Loucy (cell line): ENCODE results near the gene ZDHHC14.
"Not testable (repeated sequence)": the region's sequence is repeated elsewhere in the genome, so short reads cannot be mapped to it uniquely, and the experiment has no call there.

Experiments used
- H2AFZ ChIP-seq: fragments of 200-600 bp; sonication (generic); 2 replicates; pipeline ENCODE4 v1.6.0; 2016; ENCODE audit warnings: antibody characterized with exemption, mild to moderate bottlenecking, low read length, moderate library complexity
- H3F3A ChIP-seq: fragments of 200-600 bp; 2 replicates; pipeline ENCODE4 v1.6.0; 2016; ENCODE audit warnings: antibody characterized with exemption, low read depth, mild to moderate bottlenecking
- H3K27me3 ChIP-seq: fragments of 200-600 bp; sonication (generic); 2 replicates; pipeline ENCODE4 v1.6.1; 2014; ENCODE audit warnings: low read length, mild to moderate bottlenecking; ENCODE audit not compliant: insufficient read depth, poor library complexity, severe bottlenecking
- H3K36me3 ChIP-seq: fragments of 200-600 bp; sonication (generic); 2 replicates; pipeline ENCODE4 v1.6.1; 2016; ENCODE audit warnings: low read length; ENCODE audit not compliant: insufficient read depth
- H3K4me1 ChIP-seq: fragments of 200-600 bp; sonication (generic); 2 replicates; pipeline ENCODE4 v1.5.1; 2014; ENCODE audit warnings: low read length, mild to moderate bottlenecking; ENCODE audit not compliant: insufficient read depth, poor library complexity, severe bottlenecking
- H3K4me2 ChIP-seq: fragments of 200-600 bp; sonication (generic); 2 replicates; pipeline ENCODE4 v1.6.0; 2014; ENCODE audit warnings: antibody characterized with exemption, low read length, low read depth, mild to moderate bottlenecking; ENCODE audit not compliant: poor library complexity, severe bottlenecking
- H3K4me3 ChIP-seq: fragments of 200-600 bp; sonication (generic); 2 replicates; pipeline ENCODE4 v1.5.1; 2014; ENCODE audit warnings: low read length, mild to moderate bottlenecking, mixed read lengths; ENCODE audit not compliant: poor library complexity, severe bottlenecking
- H3K79me2 ChIP-seq: fragments of 200-600 bp; sonication (generic); 2 replicates; pipeline ENCODE4 v1.6.1; 2014; ENCODE audit warnings: low read length; ENCODE audit not compliant: insufficient read depth
- H3K9ac ChIP-seq: fragments of 200-600 bp; sonication (generic); 2 replicates; pipeline ENCODE4 v1.6.0; 2014; ENCODE audit warnings: mild to moderate bottlenecking, low read depth, low read length, moderate library complexity; ENCODE audit not compliant: poor library complexity, severe bottlenecking
- H3K9me2 ChIP-seq: fragments of 200-600 bp; sonication (generic); replicated peaks from 2 replicates; pipeline ENCODE4 v1.6.1; 2016; ENCODE audit warnings: low read depth, low read length, mixed read lengths
- H3K9me3 ChIP-seq: fragments of 200-600 bp; sonication (generic); 2 replicates; pipeline ENCODE4 v1.6.1; 2014; ENCODE audit warnings: mild to moderate bottlenecking, antibody characterized with exemption, low read length, low read depth; ENCODE audit not compliant: insufficient read depth
- H4K20me1 ChIP-seq: fragments of 200-600 bp; sonication (generic); 2 replicates; pipeline ENCODE4 v1.6.0; 2014; ENCODE audit warnings: antibody characterized with exemption, low read length, mild to moderate bottlenecking; ENCODE audit not compliant: insufficient read depth, poor library complexity, severe bottlenecking
- EZH2phosphoT487 ChIP-seq: fragments of 200-600 bp; IDR thresholded peaks from 2 replicates; pipeline ENCODE4 v1.6.1; 2018; ENCODE audit warnings: antibody characterized with exemption, mild to moderate bottlenecking, moderate library complexity, borderline replicate concordance
- TF ChIP-seq, protein P1 (sequence below): fragments of 200-600 bp; sonication (generic); conservative IDR thresholded peaks from 2 replicates; pipeline ENCODE4 v1.5.1; 2014; ENCODE audit warnings: mild to moderate bottlenecking, antibody characterized with exemption, low read length

The ZDHHC14 gene

DNA sequence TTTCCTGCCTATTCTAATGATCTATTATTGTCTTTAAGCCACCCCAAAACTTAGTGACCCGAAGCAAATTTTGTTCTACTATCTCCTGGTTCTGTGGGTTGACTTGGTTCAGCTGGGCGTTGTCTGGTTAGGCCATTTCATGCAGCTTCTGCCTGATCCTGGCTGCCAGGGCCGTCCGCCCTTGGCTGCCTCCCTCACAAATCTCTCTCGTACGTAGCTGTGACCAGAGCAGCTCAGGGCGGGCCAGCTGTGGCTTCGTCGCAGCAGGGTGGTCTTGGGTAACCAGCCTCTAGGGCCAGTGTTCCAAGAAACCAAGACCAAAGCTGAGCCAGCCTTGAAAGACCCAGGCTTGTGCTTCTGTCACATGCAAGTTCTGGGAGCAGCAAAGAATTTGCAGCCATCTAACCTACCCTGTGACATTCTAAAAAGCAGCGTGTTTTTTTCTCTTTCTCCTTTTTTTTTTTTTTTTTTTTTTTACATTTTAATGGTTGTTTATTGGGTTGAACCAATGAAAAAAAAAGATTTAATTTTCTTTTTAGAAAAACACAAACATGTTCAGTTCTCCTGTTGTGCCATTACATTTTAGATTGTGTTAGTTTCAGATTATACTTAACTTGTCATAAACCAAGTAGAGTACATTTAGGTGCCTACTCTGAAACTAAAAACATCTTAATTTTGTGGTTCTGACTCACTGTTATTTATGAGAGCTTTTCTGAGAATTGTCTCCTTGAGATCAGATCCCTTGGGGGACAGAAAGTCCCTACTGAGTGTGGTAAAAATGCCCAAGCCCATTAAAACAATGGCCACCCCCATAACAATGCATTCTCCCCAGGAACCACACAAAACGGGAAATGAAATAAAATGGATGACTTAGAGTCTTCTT, 83.9 kb downstream of the ZDHHC14 start:
- Histone ChIP-seq H3K9me2 (no peaks in the 10 kb centered on the region), H3K36me3 (no peaks in the 10 kb centered on the region), H3K4me2 (no peak overlapping the region), H3K27me3 (no peaks in the 10 kb centered on the region), H4K20me1 (no peaks in the 10 kb centered on the region), H3K9ac (no peak overlapping the region), H3K9me3 (no peaks in the 10 kb centered on the region), H3K4me1 (peaks cover 5% of the 10 kb centered on the region), H2AFZ (no peak overlapping the region), H3K4me3 (no peak overlapping the region), H3F3A (no peaks in the 10 kb centered on the region), H3K79me2 (no peaks in the 10 kb centered on the region)
- TF ChIP-seq, protein P1, sequence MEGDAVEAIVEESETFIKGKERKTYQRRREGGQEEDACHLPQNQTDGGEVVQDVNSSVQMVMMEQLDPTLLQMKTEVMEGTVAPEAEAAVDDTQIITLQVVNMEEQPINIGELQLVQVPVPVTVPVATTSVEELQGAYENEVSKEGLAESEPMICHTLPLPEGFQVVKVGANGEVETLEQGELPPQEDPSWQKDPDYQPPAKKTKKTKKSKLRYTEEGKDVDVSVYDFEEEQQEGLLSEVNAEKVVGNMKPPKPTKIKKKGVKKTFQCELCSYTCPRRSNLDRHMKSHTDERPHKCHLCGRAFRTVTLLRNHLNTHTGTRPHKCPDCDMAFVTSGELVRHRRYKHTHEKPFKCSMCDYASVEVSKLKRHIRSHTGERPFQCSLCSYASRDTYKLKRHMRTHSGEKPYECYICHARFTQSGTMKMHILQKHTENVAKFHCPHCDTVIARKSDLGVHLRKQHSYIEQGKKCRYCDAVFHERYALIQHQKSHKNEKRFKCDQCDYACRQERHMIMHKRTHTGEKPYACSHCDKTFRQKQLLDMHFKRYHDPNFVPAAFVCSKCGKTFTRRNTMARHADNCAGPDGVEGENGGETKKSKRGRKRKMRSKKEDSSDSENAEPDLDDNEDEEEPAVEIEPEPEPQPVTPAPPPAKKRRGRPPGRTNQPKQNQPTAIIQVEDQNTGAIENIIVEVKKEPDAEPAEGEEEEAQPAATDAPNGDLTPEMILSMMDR = no peak

DNA sequence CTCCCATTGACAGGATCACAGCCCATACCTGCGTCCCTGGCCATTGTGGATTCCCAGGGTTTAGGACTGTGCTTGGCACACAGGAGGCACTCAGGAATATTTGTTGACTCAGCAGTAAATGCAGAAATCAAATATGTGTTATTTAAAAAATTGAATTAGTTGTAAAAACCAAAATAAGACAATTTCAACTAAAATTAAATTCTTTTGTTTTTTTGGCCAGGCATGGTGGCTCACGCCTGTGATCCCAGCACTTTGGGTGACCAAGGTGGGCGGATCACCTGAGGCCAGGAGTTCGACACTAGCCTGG, 85.3 kb downstream of the ZDHHC14 start:
- TF ChIP-seq, protein P1 = no peak
- TF ChIP-seq EZH2phosphoT487 = no peak
- Histone ChIP-seq H3K4me3 (no peak overlapping the region), H3K27me3 (no peaks in the 10 kb centered on the region), H2AFZ (no peak overlapping the region), H3K4me2 (no peak overlapping the region), H4K20me1 (no peaks in the 10 kb centered on the region), H3K4me1 (peaks cover 5% of the 10 kb centered on the region), H3K9ac (no peak overlapping the region), H3K79me2 (no peaks in the 10 kb centered on the region), H3K36me3 (no peaks in the 10 kb centered on the region), H3F3A (no peaks in the 10 kb centered on the region), H3K9me2 (no peaks in the 10 kb centered on the region), H3K9me3 (no peaks in the 10 kb centered on the region)

DNA sequence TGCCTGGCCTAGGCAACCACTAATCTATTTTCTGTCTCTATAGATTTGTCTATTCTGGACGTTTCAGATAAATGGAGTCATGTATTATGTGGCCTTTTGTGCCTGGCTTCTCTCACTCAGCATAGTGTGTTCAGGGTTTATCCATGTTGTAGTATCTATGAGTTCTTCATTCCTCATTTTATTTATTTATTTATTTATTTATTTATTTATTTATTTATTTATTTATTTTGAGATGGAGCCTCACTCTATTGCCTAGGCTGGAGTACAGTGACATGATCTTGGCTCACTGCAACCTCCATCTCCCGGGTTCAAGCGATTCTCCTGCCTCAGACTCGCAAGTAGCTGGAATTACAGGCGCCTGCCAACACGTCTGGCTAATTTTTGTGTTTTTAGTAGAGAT, 86.3 kb downstream of the ZDHHC14 start:
- not testable (repeated sequence) for H3F3A ChIP-seq, H3K79me2 ChIP-seq, H2AFZ ChIP-seq, H3K9me3 ChIP-seq, H3K36me3 ChIP-seq, H3K27me3 ChIP-seq, H3K4me3 ChIP-seq, H3K9me2 ChIP-seq, H3K4me1 ChIP-seq, H3K4me2 ChIP-seq, H3K9ac ChIP-seq, H4K20me1 ChIP-seq

DNA sequence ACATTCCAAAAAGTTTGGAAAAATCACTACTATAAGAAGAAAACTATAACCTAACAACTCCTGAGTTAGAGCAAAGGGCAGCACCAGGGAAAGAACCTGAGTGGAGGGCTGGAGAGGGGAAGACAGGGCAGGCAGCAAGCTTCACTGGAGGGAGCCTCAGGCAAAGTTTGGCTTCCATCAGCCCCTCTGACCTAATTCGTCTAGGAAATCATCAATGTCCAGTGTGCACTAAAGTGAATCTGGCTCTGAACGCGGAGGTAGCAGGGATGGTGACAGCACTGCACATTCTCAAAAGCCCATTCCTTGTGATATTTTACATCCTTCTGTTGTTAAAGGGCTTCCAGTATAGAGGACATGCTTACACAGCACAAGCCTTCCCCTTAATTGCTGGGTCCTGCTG, 87.1 kb downstream of the ZDHHC14 start:
- TF ChIP-seq EZH2phosphoT487 = no peak
- TF ChIP-seq, protein P1 = no peak

More for the DNA sequence above, 87.1 kb downstream of the ZDHHC14 start:
- Histone ChIP-seq H3K79me2 (no peaks in the 10 kb centered on the region), H3K4me3 (no peak overlapping the region), H3F3A (no peaks in the 10 kb centered on the region), H3K36me3 (no peaks in the 10 kb centered on the region), H3K9me3 (no peaks in the 10 kb centered on the region), H3K9ac (no peak overlapping the region), H3K9me2 (no peaks in the 10 kb centered on the region), H3K27me3 (no peaks in the 10 kb centered on the region), H4K20me1 (no peaks in the 10 kb centered on the region), H2AFZ (no peak overlapping the region), H3K4me2 (no peak overlapping the region), H3K4me1 (no peaks in the 10 kb centered on the region)
